ENCODE measurements around the gene LY9. TPM values are rescaled to one million over a fixed set of nuclear protein-coding genes. Genes with fewer than 3 reads are reported as not detected.

The LY9 gene, protein sequence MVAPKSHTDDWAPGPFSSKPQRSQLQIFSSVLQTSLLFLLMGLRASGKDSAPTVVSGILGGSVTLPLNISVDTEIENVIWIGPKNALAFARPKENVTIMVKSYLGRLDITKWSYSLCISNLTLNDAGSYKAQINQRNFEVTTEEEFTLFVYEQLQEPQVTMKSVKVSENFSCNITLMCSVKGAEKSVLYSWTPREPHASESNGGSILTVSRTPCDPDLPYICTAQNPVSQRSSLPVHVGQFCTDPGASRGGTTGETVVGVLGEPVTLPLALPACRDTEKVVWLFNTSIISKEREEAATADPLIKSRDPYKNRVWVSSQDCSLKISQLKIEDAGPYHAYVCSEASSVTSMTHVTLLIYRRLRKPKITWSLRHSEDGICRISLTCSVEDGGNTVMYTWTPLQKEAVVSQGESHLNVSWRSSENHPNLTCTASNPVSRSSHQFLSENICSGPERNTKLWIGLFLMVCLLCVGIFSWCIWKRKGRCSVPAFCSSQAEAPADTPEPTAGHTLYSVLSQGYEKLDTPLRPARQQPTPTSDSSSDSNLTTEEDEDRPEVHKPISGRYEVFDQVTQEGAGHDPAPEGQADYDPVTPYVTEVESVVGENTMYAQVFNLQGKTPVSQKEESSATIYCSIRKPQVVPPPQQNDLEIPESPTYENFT
- total RNA-seq, result 1 to 10 TPM in 1 of 4 donors, under 1 TPM in 3; 0.33 to 2.1 (median 0.63) TPM

GRCh38 chr1:160795951-160796383 is at the start of gene LY9:
Gene LY9, plus strand, starts transcription at chr1:160796174. Its CDS starts 14 bp downstream, at chr1:160796188.
- WGBS, 2 donors, result 64 to 81% methylated on average over 4 of the region's 4 CpGs
- no peaks in the 10 kb centered on the region for H3K27me3 ChIP-seq
- no peaks in the 10 kb centered on the region for H3K36me3 ChIP-seq
- H3K9me3 ChIP-seq, result no peaks in the 10 kb centered on the region
- intact Hi-C loops (cut with DNase I), result no loop called here
- TF ChIP-seq CTCF (IDR thresholded peaks at IDR 0.05), result no peak
- TF ChIP-seq POLR2A (IDR thresholded peaks at IDR 0.05), result no peak
- H3K27ac ChIP-seq, result no peak within 1 kb of the TSS
- no peak within 1 kb of the TSS for H3K4me3 ChIP-seq (replicated peaks in 1 of 3)
- no peaks in the 10 kb centered on the region for H3K4me1 ChIP-seq
- DNase-seq, result peak in 1 of 2 donors; percentile 6

- intact Hi-C loops (cut with DNase I), result no loop called here
Measured at GRCh38 chr1:160746836-160747500, 49.0 kb upstream of the LY9 start.

GRCh38 chr1:160747717-160748116 is 48.3 kb upstream of the LY9 start:
- TF ChIP-seq CTCF (IDR thresholded peaks at IDR 0.05), result no peak
- TF ChIP-seq POLR2A (IDR thresholded peaks at IDR 0.05), result no peak
- Histone ChIP-seq H3K4me1 (no peaks in the 10 kb centered on the region), H3K4me3 (replicated peaks in 1 of 3) (no peak overlapping the region), H3K9me3 (no peaks in the 10 kb centered on the region), H3K27ac (no peak overlapping the region), H3K27me3 (no peaks in the 10 kb centered on the region), H3K36me3 (no peaks in the 10 kb centered on the region)
- intact Hi-C loops (cut with DNase I), result no loop called here
- DNase-seq, result no peak

More at GRCh38 chr1:160746836-160747500, 49.0 kb upstream of the LY9 start:
- no peak for TF ChIP-seq CTCF (IDR thresholded peaks at IDR 0.05)
- TF ChIP-seq POLR2A (IDR thresholded peaks at IDR 0.05), result no peak
- no peaks in the 10 kb centered on the region for H3K4me1 ChIP-seq
- no peaks in the 10 kb centered on the region for H3K36me3 ChIP-seq
- H3K4me3 ChIP-seq (replicated peaks in 1 of 3), result no peak overlapping the region
- DNase-seq, result no peak
- H3K27me3 ChIP-seq, result no peaks in the 10 kb centered on the region
- no peaks in the 10 kb centered on the region for H3K9me3 ChIP-seq
- no peak overlapping the region for H3K27ac ChIP-seq
- 88% methylated on average over 7 of the region's 7 CpGs for WGBS, 2 donors

- H3K27me3 ChIP-seq, result no peaks in the 10 kb centered on the region
- H3K4me1 ChIP-seq, result no peaks in the 10 kb centered on the region
- H3K9me3 ChIP-seq, result no peaks in the 10 kb centered on the region
- H3K27ac ChIP-seq, result no peak overlapping the region
- no peak for TF ChIP-seq POLR2A (IDR thresholded peaks at IDR 0.05)
- TF ChIP-seq CTCF (IDR thresholded peaks at IDR 0.05), result no peak
- H3K36me3 ChIP-seq, result no peaks in the 10 kb centered on the region
- DNase-seq, result no peak
- intact Hi-C loops (cut with DNase I), result no loop called here
- no peak overlapping the region for H3K4me3 ChIP-seq (replicated peaks in 1 of 3)
- 90 to 91% methylated on average over 10 of the region's 10 CpGs for WGBS, 2 donors
Measured at GRCh38 chr1:160748181-160748877, 47.6 kb upstream of the LY9 start.

Data from thyroid gland (tissue), 4 donors.